SU-DHL-6 (cell line): ENCODE data around the gene SPHKAP.

Source experiments
- H2AFZ ChIP-seq: fragments of 200-600 bp; sonication (generic); 2 replicates; pipeline ENCODE4 v1.6.1; 2014; ENCODE audit warnings: low read depth, mild to moderate bottlenecking, moderate library complexity, mixed read lengths, antibody characterized with exemption, low read length; ENCODE audit not compliant: severe bottlenecking
- H3F3A ChIP-seq: fragments of 200-600 bp; shearing (Covaris generic); 2 replicates; pipeline ENCODE4 v1.6.0; 2016; ENCODE audit warnings: antibody characterized with exemption, mild to moderate bottlenecking; ENCODE audit not compliant: insufficient read depth
- H3K27ac ChIP-seq: fragments of 200-600 bp; sonication (generic); 2 replicates; pipeline ENCODE4 v1.5.1; 2016; ENCODE audit warnings: low read depth, mild to moderate bottlenecking, low read length, moderate library complexity, mixed read lengths
- H3K27me3 ChIP-seq: fragments of 200-600 bp; sonication (generic), shearing (Covaris generic); 2 replicates; pipeline ENCODE4 v1.6.0; 2014; ENCODE audit warnings: mild to moderate bottlenecking, low read length
- H3K36me3 ChIP-seq: fragments of 200-600 bp; sonication (generic); 2 replicates; pipeline ENCODE4 v1.6.1; 2014; ENCODE audit warnings: mild to moderate bottlenecking, low read length, mixed read lengths
- H3K4me2 ChIP-seq: fragments of 300-600, 200-600 bp; shearing (Covaris generic), sonication (generic); 2 replicates; pipeline ENCODE4 v1.6.0; 2014; ENCODE audit warnings: low read length, low read depth, mild to moderate bottlenecking; ENCODE audit not compliant: poor library complexity, severe bottlenecking
- H3K4me3 ChIP-seq: fragments of 200-600 bp; sonication (generic); 2 replicates; pipeline ENCODE4 v1.5.1; 2014; ENCODE audit warnings: antibody characterized with exemption, low read length, mild to moderate bottlenecking, mixed read lengths; ENCODE audit not compliant: insufficient read depth, poor library complexity, severe bottlenecking
- H3K79me2 ChIP-seq: fragments of 200-600 bp; sonication (generic); 2 replicates; pipeline ENCODE4 v1.6.1; 2014; ENCODE audit warnings: mild to moderate bottlenecking, low read length, moderate library complexity; ENCODE audit not compliant: insufficient read depth
- H3K9ac ChIP-seq: fragments of 200-600 bp; sonication (generic); 2 replicates; pipeline ENCODE4 v1.7.0; 2014; ENCODE audit warnings: mild to moderate bottlenecking, low read length
- H3K9me2 ChIP-seq: fragments of 200-600 bp; sonication (generic); replicated peaks from 2 replicates; pipeline ENCODE4 v1.6.1; 2014; ENCODE audit warnings: low read length; ENCODE audit not compliant: insufficient read depth
- H3K9me3 ChIP-seq: fragments of 200-600 bp; sonication (generic); 2 replicates; pipeline ENCODE4 v1.6.1; 2014; ENCODE audit warnings: low read length, mixed read lengths; ENCODE audit not compliant: insufficient read depth
- H4K20me1 ChIP-seq: fragments of 200-600 bp; sonication (generic); 2 replicates; pipeline ENCODE4 v1.6.1; 2014; ENCODE audit warnings: low read depth, mild to moderate bottlenecking, antibody characterized with exemption, low read length, moderate library complexity, mixed read lengths
- EZH2phosphoT487 ChIP-seq: fragments of 200-600 bp; sonication (generic), shearing (Covaris generic); conservative IDR thresholded peaks from 2 replicates; pipeline ENCODE4 v1.6.1; 2018; ENCODE audit warnings: mild to moderate bottlenecking, antibody characterized with exemption, low read length, moderate library complexity, mixed read lengths
- TF ChIP-seq, protein P1 (sequence below): fragments of 200-600 bp; sonication (generic); IDR thresholded peaks from one replicate; pipeline ENCODE4 v1.5.1; 2017; ENCODE audit warnings: antibody characterized with exemption, mild to moderate bottlenecking, low read length, moderate library complexity; ENCODE audit not compliant: insufficient read depth, poor library complexity, severe bottlenecking

SPHKAP gene

DNA sequence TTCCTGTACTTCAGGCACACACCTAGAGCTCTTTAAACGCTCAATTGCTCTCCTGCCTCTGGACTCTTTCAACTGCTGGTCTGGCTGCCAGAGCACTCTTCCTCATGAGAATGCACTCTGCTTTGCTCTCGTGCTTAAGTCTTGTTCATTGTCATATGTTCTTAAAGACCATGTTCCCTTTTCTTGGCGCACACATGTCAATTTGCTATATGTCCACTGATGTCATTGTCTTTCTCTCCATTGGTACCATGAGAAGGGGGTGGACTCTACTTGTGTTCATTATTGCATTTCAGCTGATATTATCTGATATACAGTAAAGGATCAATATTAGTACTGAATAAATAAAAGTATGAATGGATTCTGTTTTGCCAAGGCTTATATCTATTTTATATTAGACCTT, 16.8 kb downstream of the SPHKAP start:
- H2AFZ ChIP-seq: no peak overlapping the region
- no peaks in the 10 kb centered on the region for H3K36me3 ChIP-seq
- TF ChIP-seq, protein P1, sequence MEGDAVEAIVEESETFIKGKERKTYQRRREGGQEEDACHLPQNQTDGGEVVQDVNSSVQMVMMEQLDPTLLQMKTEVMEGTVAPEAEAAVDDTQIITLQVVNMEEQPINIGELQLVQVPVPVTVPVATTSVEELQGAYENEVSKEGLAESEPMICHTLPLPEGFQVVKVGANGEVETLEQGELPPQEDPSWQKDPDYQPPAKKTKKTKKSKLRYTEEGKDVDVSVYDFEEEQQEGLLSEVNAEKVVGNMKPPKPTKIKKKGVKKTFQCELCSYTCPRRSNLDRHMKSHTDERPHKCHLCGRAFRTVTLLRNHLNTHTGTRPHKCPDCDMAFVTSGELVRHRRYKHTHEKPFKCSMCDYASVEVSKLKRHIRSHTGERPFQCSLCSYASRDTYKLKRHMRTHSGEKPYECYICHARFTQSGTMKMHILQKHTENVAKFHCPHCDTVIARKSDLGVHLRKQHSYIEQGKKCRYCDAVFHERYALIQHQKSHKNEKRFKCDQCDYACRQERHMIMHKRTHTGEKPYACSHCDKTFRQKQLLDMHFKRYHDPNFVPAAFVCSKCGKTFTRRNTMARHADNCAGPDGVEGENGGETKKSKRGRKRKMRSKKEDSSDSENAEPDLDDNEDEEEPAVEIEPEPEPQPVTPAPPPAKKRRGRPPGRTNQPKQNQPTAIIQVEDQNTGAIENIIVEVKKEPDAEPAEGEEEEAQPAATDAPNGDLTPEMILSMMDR: no peak
- TF ChIP-seq EZH2phosphoT487: no peak

DNA sequence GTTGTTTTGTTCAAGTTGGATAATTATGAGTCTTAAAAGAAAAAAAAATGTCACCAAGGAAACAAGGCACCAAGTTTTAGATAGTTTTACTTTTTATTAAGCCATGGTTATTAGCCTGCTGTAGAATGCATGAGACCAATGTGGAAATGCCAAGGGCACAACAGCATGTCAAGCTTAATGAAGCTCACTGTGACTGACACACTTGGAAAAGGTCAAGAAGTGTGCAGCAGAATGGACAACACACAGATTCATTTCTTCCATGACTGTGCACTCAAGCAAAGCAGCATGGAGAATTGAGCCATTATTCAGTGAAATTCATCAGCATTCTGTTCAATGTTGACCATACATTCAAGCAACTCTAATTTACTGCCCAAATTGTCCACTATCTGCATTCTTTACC, 23.6 kb downstream of the SPHKAP start:
- Histone ChIP-seq H3K36me3 (no peaks in the 10 kb centered on the region), H3K27me3 (no peaks in the 10 kb centered on the region), H3K79me2 (no peaks in the 10 kb centered on the region), H2AFZ (no peak overlapping the region), H3K4me3 (no peak overlapping the region), H3K9me3 (no peaks in the 10 kb centered on the region), H3K27ac (no peak overlapping the region), H3F3A (no peaks in the 10 kb centered on the region), H4K20me1 (no peaks in the 10 kb centered on the region), H3K4me2 (no peak overlapping the region), H3K9ac (no peak overlapping the region), H3K9me2 (no peaks in the 10 kb centered on the region)
- TF ChIP-seq EZH2phosphoT487: no peak
- TF ChIP-seq, protein P1: no peak

More for the DNA sequence above, 16.8 kb downstream of the SPHKAP start:
- Histone ChIP-seq H3K9me3 (no peaks in the 10 kb centered on the region), H3K9me2 (no peaks in the 10 kb centered on the region), H3K9ac (no peak overlapping the region), H3F3A (no peaks in the 10 kb centered on the region), H3K27ac (no peak overlapping the region), H3K79me2 (no peaks in the 10 kb centered on the region), H3K27me3 (no peaks in the 10 kb centered on the region), H3K4me2 (no peak overlapping the region), H4K20me1 (no peaks in the 10 kb centered on the region), H3K4me3 (no peak overlapping the region)

DNA sequence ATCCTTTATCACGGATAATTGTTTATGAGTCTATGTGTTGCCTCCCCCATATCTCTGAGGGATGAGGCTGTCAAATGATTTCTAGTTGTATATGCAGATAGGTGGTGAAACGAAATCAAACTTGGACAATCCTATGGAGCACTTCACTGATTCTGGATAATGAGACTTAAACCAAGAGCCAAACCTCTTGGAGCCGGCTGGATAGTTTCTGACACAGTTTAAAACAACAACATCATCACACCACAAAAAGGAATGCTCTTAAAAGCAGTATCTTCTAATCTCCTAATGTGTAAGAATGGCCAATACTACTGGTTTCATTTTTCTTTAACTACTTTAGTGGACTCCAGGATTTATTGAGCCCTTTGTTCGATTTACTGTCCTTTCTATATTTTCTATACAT, 36.5 kb downstream of the SPHKAP start:
- no peak overlapping the region for H3K9ac ChIP-seq
- H3K27me3 ChIP-seq: no peaks in the 10 kb centered on the region
- H3K79me2 ChIP-seq: no peaks in the 10 kb centered on the region
- no peaks in the 10 kb centered on the region for H3K36me3 ChIP-seq
- no peaks in the 10 kb centered on the region for H3F3A ChIP-seq
- no peak overlapping the region for H3K27ac ChIP-seq
- H3K4me2 ChIP-seq: no peak overlapping the region
- no peak overlapping the region for H2AFZ ChIP-seq
- H3K4me3 ChIP-seq: no peak overlapping the region
- H4K20me1 ChIP-seq: no peaks in the 10 kb centered on the region
- TF ChIP-seq EZH2phosphoT487: no peak
- TF ChIP-seq, protein P1: no peak
- no peaks in the 10 kb centered on the region for H3K9me2 ChIP-seq
- H3K9me3 ChIP-seq: no peaks in the 10 kb centered on the region
